Tibial nerve (tissue), 4 donors: ENCODE results near the gene SFXN3.

Source experiments
- EP300 ChIP-seq, 2 donors: sonication (generic); formaldehyde crosslinking; IDR thresholded peaks; one replicate each; pipeline ENCODE4 v1.6.1; 2017; ENCODE audit warnings: antibody characterized with exemption in 2 of 2, mild to moderate bottlenecking in 1 of 2
- TF ChIP-seq, protein P1 (sequence below), 5 experiments: fragments of 200-600 bp in 3 of 5; fragments of 450-650 bp in 2 of 5; sonication (generic) in 3 of 5; IDR thresholded peaks; one replicate each; pipeline ENCODE4 v1.5.1; 2016 to 2019; ENCODE audit warnings: antibody characterized with exemption in 5 of 5, mild to moderate bottlenecking in 3 of 5, moderate library complexity in 2 of 5

DNA sequence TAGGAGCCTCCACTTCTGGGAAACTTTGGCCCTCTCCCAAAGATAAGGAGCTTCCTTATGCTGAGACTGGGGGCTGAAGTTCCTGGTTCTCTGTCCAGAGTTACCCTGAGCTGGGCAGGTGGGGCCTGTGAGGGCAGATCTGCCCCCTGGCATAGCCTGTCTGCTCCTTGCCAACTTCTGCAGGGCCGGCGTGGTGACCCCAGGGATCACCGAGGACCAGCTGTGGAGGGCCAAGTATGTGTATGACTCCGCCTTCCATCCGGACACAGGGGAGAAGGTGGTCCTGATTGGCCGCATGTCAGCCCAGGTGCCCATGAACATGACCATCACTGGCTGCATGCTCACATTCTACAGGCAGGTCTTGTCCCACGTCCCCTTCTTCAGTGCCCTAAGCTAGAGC lies 4.3 kb downstream of the SFXN3 start:
- TF ChIP-seq, protein P1, sequence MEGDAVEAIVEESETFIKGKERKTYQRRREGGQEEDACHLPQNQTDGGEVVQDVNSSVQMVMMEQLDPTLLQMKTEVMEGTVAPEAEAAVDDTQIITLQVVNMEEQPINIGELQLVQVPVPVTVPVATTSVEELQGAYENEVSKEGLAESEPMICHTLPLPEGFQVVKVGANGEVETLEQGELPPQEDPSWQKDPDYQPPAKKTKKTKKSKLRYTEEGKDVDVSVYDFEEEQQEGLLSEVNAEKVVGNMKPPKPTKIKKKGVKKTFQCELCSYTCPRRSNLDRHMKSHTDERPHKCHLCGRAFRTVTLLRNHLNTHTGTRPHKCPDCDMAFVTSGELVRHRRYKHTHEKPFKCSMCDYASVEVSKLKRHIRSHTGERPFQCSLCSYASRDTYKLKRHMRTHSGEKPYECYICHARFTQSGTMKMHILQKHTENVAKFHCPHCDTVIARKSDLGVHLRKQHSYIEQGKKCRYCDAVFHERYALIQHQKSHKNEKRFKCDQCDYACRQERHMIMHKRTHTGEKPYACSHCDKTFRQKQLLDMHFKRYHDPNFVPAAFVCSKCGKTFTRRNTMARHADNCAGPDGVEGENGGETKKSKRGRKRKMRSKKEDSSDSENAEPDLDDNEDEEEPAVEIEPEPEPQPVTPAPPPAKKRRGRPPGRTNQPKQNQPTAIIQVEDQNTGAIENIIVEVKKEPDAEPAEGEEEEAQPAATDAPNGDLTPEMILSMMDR (IDR thresholded peaks at IDR 0.05) = no peak
- no peak for TF ChIP-seq EP300 (IDR thresholded peaks at IDR 0.05)
